HG03045 (cell line): Measurements from ENCODE around the gene RBFOX2.
"Not testable (repeated sequence)": the region's sequence is repeated elsewhere in the genome, so short reads cannot be mapped to it uniquely, and the experiment has no call there.

Experiments
- ATAC-seq: cut with Tn5 transposase; IDR thresholded peaks from one replicate; pipeline ENCODE4 v1.9.1; 2021; ENCODE audit warnings: mild to moderate bottlenecking, moderate library complexity; ENCODE audit not compliant: unreplicated experiment

The RBFOX2 gene

GRCh38 chr22:36010090-36010489 is 18.5 kb downstream of the RBFOX2 start:
- ATAC-seq = no peak

GRCh38 chr22:36009085-36009484 is 19.5 kb downstream of the RBFOX2 start:
- no peak for ATAC-seq

GRCh38 chr22:36008565-36008964 is 20.1 kb downstream of the RBFOX2 start:
- no peak for ATAC-seq

GRCh38 chr22:36008131-36008530 is 20.5 kb downstream of the RBFOX2 start:
- ATAC-seq = no peak

- no peak for ATAC-seq
Measured at GRCh38 chr22:36003972-36004674, 24.5 kb downstream of the RBFOX2 start.

- ATAC-seq = no peak
Measured at GRCh38 chr22:36002718-36003260, 25.8 kb downstream of the RBFOX2 start.

- ATAC-seq = no peak
Measured at GRCh38 chr22:36002084-36002483, 26.5 kb downstream of the RBFOX2 start.

- no peak for ATAC-seq
Measured at GRCh38 chr22:35998748-35999147, 29.9 kb downstream of the RBFOX2 start.

GRCh38 chr22:35997438-35997837 is 31.2 kb downstream of the RBFOX2 start:
- ATAC-seq = no peak

GRCh38 chr22:35996596-35996995 is 32.0 kb downstream of the RBFOX2 start:
- no peak for ATAC-seq

- no peak for ATAC-seq
Measured at GRCh38 chr22:35995772-35996171, 32.9 kb downstream of the RBFOX2 start.

- ATAC-seq = no peak
Measured at GRCh38 chr22:35995348-35995747, 33.3 kb downstream of the RBFOX2 start.

GRCh38 chr22:35993727-35994126 is 34.9 kb downstream of the RBFOX2 start:
- ATAC-seq = not testable (repeated sequence)

- no peak for ATAC-seq
Measured at GRCh38 chr22:35993048-35993714, 35.4 kb downstream of the RBFOX2 start.

- ATAC-seq = no peak
Measured at GRCh38 chr22:35991168-35991567, 37.5 kb downstream of the RBFOX2 start.

- no peak for ATAC-seq
Measured at GRCh38 chr22:35988030-35988429, 40.6 kb downstream of the RBFOX2 start.

GRCh38 chr22:35987487-35987886 is 41.1 kb downstream of the RBFOX2 start:
- ATAC-seq = no peak

- no peak for ATAC-seq
Measured at GRCh38 chr22:35986088-35986487, 42.5 kb downstream of the RBFOX2 start.

- no peak for ATAC-seq
Measured at GRCh38 chr22:35985371-35985770, 43.3 kb downstream of the RBFOX2 start.

- ATAC-seq = no peak
Measured at GRCh38 chr22:35984183-35985175, 44.1 kb downstream of the RBFOX2 start.

GRCh38 chr22:35981900-35982299 is 46.7 kb downstream of the RBFOX2 start:
- no peak for ATAC-seq
